Measurements from ENCODE around the gene OGFOD2. TPM values are rescaled to one million over a fixed set of nuclear protein-coding genes. Genes with fewer than 3 reads are reported as not detected.

Gene OGFOD2
- total RNA-seq, 1 donor from 2014 or later, result 24.1 TPM

GRCh38 chr12:122986258-122986871, 11.3 kb downstream of the OGFOD2 start:
- no peaks in the 10 kb centered on the region for H3K36me3 Mint-ChIP-seq
- peaks cover 25% of the 10 kb centered on the region for H3K4me1 Mint-ChIP-seq (ENCODE audit: unreplicated experiment)
- DNase-seq (ENCODE audit: extremely low spot score, unreplicated experiment), result no peak
- no peaks in the 10 kb centered on the region for H3K27me3 Mint-ChIP-seq
- H3K4me3 Mint-ChIP-seq, result no peak overlapping the region
- no peak overlapping the region for H3K27ac Mint-ChIP-seq
- TF ChIP-seq CTCF (conservative IDR thresholded peaks at IDR 0.05), result no peak
- no peaks in the 10 kb centered on the region for H3K9me3 Mint-ChIP-seq

DNA sequence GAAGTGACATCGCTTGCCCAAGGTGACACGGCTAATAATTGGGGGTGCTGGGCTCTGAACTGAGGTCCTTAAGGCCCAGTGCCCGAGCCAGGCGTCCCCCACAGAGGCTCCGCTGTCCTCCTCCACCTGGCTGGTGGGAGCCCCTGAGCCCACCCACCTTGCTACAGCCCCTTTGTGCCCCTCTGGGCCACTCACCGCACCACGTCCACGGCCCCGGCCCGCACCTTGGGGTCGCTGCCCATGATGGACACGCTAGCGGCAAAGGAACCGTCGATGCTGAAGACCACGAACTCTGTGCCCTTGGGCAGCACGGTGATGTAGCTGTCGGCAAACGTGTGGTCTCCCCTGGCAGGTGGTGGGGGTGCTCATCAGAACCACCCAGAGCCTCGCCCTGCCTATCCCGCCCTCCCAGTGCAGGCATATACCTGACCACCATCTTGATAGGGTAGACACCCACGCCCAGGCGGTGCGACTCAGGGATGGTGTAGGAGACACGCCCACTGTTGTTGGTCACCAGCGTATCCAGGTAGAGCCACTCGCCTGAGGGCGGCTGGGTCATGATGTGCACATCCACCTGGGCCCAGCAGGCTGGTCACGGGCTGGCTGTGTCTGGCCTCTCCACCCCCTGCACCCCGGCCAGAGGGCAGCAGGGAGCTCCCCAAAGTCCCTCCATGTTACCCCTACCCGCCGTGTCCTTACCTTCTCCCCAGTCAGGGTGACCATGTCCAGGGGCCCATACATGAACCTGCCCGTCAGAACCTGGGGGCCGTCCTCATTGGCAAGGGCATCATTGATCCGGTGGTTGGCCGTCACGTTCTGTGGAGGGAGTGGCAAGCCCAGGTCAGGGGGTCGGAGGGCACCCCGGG, 12.3 kb downstream of the OGFOD2 start:
- H3K27me3 Mint-ChIP-seq, result no peaks in the 10 kb centered on the region
- peaks cover 25% of the 10 kb centered on the region for H3K4me1 Mint-ChIP-seq (ENCODE audit: unreplicated experiment)
- H3K27ac Mint-ChIP-seq, result no peak overlapping the region
- no peak overlapping the region for H3K4me3 Mint-ChIP-seq
- H3K9me3 Mint-ChIP-seq, result no peaks in the 10 kb centered on the region
- no peak for DNase-seq (ENCODE audit: extremely low spot score, unreplicated experiment)
- no peaks in the 10 kb centered on the region for H3K36me3 Mint-ChIP-seq
- TF ChIP-seq CTCF (conservative IDR thresholded peaks at IDR 0.05), result no peak

GRCh38 chr12:122988036-122988435, 13.0 kb downstream of the OGFOD2 start:
- H3K4me1 Mint-ChIP-seq (ENCODE audit: unreplicated experiment), result peaks cover 22% of the 10 kb centered on the region
- no peaks in the 10 kb centered on the region for H3K9me3 Mint-ChIP-seq
- no peak for DNase-seq (ENCODE audit: extremely low spot score, unreplicated experiment)
- H3K27me3 Mint-ChIP-seq, result no peaks in the 10 kb centered on the region
- TF ChIP-seq CTCF (conservative IDR thresholded peaks at IDR 0.05), result no peak
- H3K36me3 Mint-ChIP-seq, result no peaks in the 10 kb centered on the region
- H3K27ac Mint-ChIP-seq, result no peak overlapping the region
- H3K4me3 Mint-ChIP-seq, result no peak overlapping the region

DNA sequence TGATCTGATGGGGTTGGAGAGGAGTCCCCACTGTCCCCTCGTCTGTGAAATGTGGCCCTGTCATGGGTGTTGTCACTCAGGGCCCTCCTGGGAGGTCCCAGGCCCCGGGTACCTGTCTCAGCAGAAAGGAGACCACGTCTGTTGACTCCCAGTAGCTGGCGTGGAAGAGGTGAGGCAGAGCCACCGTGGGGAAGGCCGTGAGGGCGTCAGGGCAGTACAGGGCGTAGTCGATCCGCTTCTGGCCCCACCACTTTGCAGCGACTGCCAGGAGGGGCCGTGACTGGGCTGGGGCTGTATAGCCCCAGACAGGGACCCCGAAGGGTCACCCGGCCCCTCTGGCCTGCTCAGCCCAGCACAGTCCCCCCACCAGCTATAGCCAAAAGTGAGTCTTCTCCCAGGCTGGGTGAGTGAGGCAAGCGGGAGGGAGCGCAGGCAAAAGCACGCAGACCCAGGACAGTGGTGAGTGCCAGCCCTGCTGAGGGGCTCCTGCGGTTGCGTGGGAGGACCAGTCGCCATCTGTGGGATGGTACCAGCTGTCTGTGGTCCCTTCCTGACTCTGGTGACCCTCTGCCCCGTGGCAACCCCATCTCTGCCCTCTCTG, 13.7 kb downstream of the OGFOD2 start:
- no peak for DNase-seq (ENCODE audit: extremely low spot score, unreplicated experiment)
- Mint-ChIP-seq H3K4me3 (no peak overlapping the region), H3K4me1 (ENCODE audit: unreplicated experiment) (peaks cover 15% of the 10 kb centered on the region), H3K36me3 (no peaks in the 10 kb centered on the region), H3K9me3 (no peaks in the 10 kb centered on the region), H3K27me3 (no peaks in the 10 kb centered on the region), H3K27ac (no peak overlapping the region)
- no peak for TF ChIP-seq CTCF (conservative IDR thresholded peaks at IDR 0.05)

- no peak for DNase-seq (ENCODE audit: extremely low spot score, unreplicated experiment)
- no peaks in the 10 kb centered on the region for H3K9me3 Mint-ChIP-seq
- no peak overlapping the region for H3K27ac Mint-ChIP-seq
- no peak overlapping the region for H3K4me3 Mint-ChIP-seq
- TF ChIP-seq CTCF (conservative IDR thresholded peaks at IDR 0.05), result no peak
- H3K36me3 Mint-ChIP-seq, result no peaks in the 10 kb centered on the region
- H3K27me3 Mint-ChIP-seq, result no peaks in the 10 kb centered on the region
- peaks cover 11% of the 10 kb centered on the region for H3K4me1 Mint-ChIP-seq (ENCODE audit: unreplicated experiment)
Measured at GRCh38 chr12:122989225-122989839, 14.3 kb downstream of the OGFOD2 start.

Measured in type B pancreatic cell (in vitro differentiated cells).